Activated CD8-positive, alpha-beta T cell treated with anti-CD3 and anti-CD28 coated beads for 36 hours (primary cell): ENCODE results near the gene SH3GL2. TPM values are rescaled to one million over a fixed set of nuclear protein-coding genes. Genes with fewer than 3 reads are reported as not detected.

Source experiments
- ATAC-seq: fragments of 200-7000 bp; cut with Tn5 transposase; one replicate; pipeline ENCODE4 v1.10.0; 2021; ENCODE audit warnings: mild to moderate bottlenecking, moderate library complexity
- CTCF ChIA-PET: fragments of 350-600 bp; sonication (Branson Sonifier 250); formaldehyde crosslinking; loops from one replicate; lab custom pipeline; 2021; ENCODE audit warnings: antibody characterized with exemption; lab: Charles Lee
- POLR2A ChIA-PET: fragments of 350-600 bp; sonication (Branson Sonifier 250); formaldehyde crosslinking; loops from one replicate; lab custom pipeline; 2021; ENCODE audit warnings: antibody characterized with exemption; lab: Charles Lee
- DNase-seq: peaks from one replicate; pipeline ENCODE4 v3.0.0-alpha.2; 2020
- H3K27ac Mint-ChIP-seq: one replicate; pipeline ENCODE4 v1.8.0; 2021; ENCODE audit warnings: mild to moderate bottlenecking, mixed read lengths
- H3K27me3 Mint-ChIP-seq: one replicate; pipeline ENCODE4 v1.8.0; 2021; ENCODE audit warnings: mixed read lengths
- H3K36me3 Mint-ChIP-seq: one replicate; pipeline ENCODE4 v1.8.0; 2021; ENCODE audit warnings: low read depth, mixed read lengths
- H3K4me1 Mint-ChIP-seq: one replicate; pipeline ENCODE4 v1.8.0; 2021; ENCODE audit warnings: low read depth, mixed read lengths
- H3K4me3 Mint-ChIP-seq: one replicate; pipeline ENCODE4 v1.8.0; 2021; ENCODE audit warnings: mild to moderate bottlenecking, moderate library complexity, mixed read lengths
- H3K9me3 Mint-ChIP-seq: one replicate; pipeline ENCODE4 v1.8.0; 2021; ENCODE audit warnings: mixed read lengths
- intact Hi-C: fragments of 100-400 bp; cut with micrococcal nuclease; formaldehyde crosslinking; loops from one replicate; pipeline ENCODE4 v1.10.0; 2022
- total RNA-seq, 2 experiments: library from RNA; stranded (reverse); gene quantifications; one replicate each; pipeline ENCODE4 v1.2.3, GENCODE V29; 2021
- TF ChIP-seq, protein P1 (sequence below): fragments of 200-600 bp; IDR thresholded peaks from one replicate; pipeline ENCODE4 v1.8.0; 2022; ENCODE audit warnings: antibody characterized with exemption, mild to moderate bottlenecking

The SH3GL2 gene
- total RNA-seq, 2 experiments from 2014 or later: not detected

DNA sequence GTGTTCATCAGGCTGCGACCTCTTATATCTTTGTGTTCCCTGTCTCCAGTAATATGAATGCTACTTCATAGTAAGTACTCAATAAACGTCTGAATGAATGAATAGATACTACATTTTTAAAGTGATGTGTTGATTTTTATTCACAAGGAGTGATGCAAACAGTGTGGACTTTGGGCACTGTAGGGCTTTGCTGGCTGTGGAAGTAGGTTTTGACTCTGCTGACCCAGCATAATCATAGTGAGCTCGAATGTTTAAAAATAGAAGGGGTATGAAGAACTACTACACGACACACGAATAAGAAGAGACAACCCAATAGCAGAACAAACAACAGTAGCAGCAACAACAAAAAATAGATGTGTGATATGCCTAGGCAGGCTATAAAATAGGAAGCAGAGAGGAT is 147.4 kb downstream of the SH3GL2 start:
- intact Hi-C loops: no loop called here
- TF ChIP-seq, protein P1, sequence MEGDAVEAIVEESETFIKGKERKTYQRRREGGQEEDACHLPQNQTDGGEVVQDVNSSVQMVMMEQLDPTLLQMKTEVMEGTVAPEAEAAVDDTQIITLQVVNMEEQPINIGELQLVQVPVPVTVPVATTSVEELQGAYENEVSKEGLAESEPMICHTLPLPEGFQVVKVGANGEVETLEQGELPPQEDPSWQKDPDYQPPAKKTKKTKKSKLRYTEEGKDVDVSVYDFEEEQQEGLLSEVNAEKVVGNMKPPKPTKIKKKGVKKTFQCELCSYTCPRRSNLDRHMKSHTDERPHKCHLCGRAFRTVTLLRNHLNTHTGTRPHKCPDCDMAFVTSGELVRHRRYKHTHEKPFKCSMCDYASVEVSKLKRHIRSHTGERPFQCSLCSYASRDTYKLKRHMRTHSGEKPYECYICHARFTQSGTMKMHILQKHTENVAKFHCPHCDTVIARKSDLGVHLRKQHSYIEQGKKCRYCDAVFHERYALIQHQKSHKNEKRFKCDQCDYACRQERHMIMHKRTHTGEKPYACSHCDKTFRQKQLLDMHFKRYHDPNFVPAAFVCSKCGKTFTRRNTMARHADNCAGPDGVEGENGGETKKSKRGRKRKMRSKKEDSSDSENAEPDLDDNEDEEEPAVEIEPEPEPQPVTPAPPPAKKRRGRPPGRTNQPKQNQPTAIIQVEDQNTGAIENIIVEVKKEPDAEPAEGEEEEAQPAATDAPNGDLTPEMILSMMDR: no peak

DNA sequence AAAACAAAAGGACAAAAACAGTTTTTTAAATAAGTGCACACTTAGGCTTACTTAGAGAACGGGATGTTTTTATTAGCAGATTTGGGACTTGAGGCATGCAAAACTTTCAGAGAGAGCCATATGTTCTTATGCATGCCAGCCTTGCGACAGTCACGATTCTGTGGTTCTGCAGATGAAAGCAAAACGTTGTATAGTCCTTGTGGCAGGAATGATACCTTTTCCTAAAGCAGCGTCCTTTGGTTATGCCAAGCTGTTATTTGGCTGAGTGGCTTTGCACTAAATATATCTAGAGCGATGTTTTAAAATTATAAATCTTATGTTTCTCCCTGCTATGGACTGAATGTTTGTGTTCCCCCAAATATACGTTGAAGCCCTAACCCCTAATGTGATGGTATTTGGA is 152.0 kb downstream of the SH3GL2 start:
- CTCF ChIA-PET: no interaction called here
- POLR2A ChIA-PET: no interaction called here
- ATAC-seq (no peak), DNase-seq (no peak)
- H3K4me1 Mint-ChIP-seq: no peaks in the 10 kb centered on the region
- peaks cover 3% of the 10 kb centered on the region for H3K9me3 Mint-ChIP-seq
- no peaks in the 10 kb centered on the region for H3K36me3 Mint-ChIP-seq
- H3K27me3 Mint-ChIP-seq: no peaks in the 10 kb centered on the region
- intact Hi-C loops: no loop called here
- no peak overlapping the region for H3K27ac Mint-ChIP-seq
- no peak overlapping the region for H3K4me3 Mint-ChIP-seq
- TF ChIP-seq, protein P1: no peak

More for the DNA sequence above, 147.4 kb downstream of the SH3GL2 start:
- no peaks in the 10 kb centered on the region for H3K27me3 Mint-ChIP-seq
- POLR2A ChIA-PET: no interaction called here
- peaks cover 10% of the 10 kb centered on the region for H3K9me3 Mint-ChIP-seq
- DNase-seq (no peak), ATAC-seq (no peak)
- H3K4me1 Mint-ChIP-seq: no peaks in the 10 kb centered on the region
- no peak overlapping the region for H3K27ac Mint-ChIP-seq
- H3K36me3 Mint-ChIP-seq: no peaks in the 10 kb centered on the region
- no peak overlapping the region for H3K4me3 Mint-ChIP-seq
- CTCF ChIA-PET: no interaction called here

DNA sequence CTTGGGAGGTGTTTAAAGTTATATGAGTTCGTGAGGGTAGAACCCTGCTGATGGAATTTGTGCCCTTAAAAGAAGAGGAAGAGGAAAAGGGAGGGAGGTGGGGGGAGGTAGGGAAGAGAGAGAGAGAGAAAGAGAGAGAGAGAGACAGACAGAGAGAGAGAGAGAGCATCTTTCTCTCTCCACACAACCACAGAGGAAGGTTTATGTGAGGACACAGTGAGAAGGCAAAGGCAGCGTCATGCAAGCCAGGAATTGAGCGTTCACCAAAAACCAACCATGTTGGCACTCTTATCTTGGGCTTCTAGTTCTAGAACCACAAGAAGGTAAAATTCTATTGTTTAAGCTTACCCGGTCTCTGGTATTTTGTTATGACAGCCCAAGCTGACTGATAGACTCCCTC is 152.4 kb downstream of the SH3GL2 start:
- TF ChIP-seq, protein P1: no peak
- POLR2A ChIA-PET: no interaction called here
- no peak for DNase-seq
- no peaks in the 10 kb centered on the region for H3K4me1 Mint-ChIP-seq
- intact Hi-C loops: no loop called here
- ATAC-seq: no peak
- H3K36me3 Mint-ChIP-seq: no peaks in the 10 kb centered on the region
- no peak overlapping the region for H3K27ac Mint-ChIP-seq
- H3K27me3 Mint-ChIP-seq: no peaks in the 10 kb centered on the region
- peaks cover 3% of the 10 kb centered on the region for H3K9me3 Mint-ChIP-seq
- H3K4me3 Mint-ChIP-seq: no peak overlapping the region
- CTCF ChIA-PET: no interaction called here

DNA sequence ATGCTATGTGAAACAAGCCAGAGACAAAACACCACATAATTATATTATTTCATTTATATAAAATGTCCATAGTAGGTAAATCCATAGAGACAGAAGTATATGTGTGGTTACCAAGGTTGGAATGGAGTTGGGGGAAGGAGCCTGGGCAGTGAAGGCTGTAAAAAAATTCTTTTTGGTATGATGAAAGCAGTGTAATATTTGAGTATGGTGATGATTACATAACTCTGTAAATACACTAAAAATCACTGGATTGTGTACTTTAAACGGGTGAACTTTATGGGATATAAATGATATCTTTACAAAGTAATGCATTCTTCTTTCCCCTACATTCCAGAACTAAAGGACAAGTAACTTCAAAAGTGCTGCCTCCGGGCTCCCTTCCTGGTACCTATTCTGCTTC is 155.8 kb downstream of the SH3GL2 start:
- H3K4me3 Mint-ChIP-seq: no peak overlapping the region
- no peak overlapping the region for H3K27ac Mint-ChIP-seq
- no peaks in the 10 kb centered on the region for H3K4me1 Mint-ChIP-seq
- intact Hi-C loops: no loop called here
- no peaks in the 10 kb centered on the region for H3K27me3 Mint-ChIP-seq
- peaks cover 7% of the 10 kb centered on the region for H3K9me3 Mint-ChIP-seq
- TF ChIP-seq, protein P1: no peak
- ChIA-PET CTCF (no interaction called here), POLR2A (no interaction called here)
- ATAC-seq (no peak), DNase-seq (no peak)
- H3K36me3 Mint-ChIP-seq: no peaks in the 10 kb centered on the region

- H3K4me1 Mint-ChIP-seq: no peaks in the 10 kb centered on the region
These were observed 157.0 kb downstream of the SH3GL2 start for GRCh38 chr9:17735859-17736258.

More at GRCh38 chr9:17735859-17736258, 157.0 kb downstream of the SH3GL2 start:
- TF ChIP-seq, protein P1: no peak
- ChIA-PET CTCF (no interaction called here), POLR2A (no interaction called here)
- intact Hi-C loops: no loop called here
- Mint-ChIP-seq H3K27ac (no peak overlapping the region), H3K4me3 (no peak overlapping the region), H3K36me3 (no peaks in the 10 kb centered on the region), H3K9me3 (peaks cover 7% of the 10 kb centered on the region), H3K27me3 (no peaks in the 10 kb centered on the region)
- no peak for DNase-seq
- ATAC-seq: no peak
